NCI-H1694 treated with DMSO at 0.1 percent for 48 hours (cell line): ENCODE measurements around the gene LCNL1.
A peak's percentile ranks its signal among the peaks of the same experiment; 100 is the strongest.

Source experiments
- DNase-seq: peaks from one replicate; lab custom pipeline; 2025; lab: John Stamatoyannopoulos, UW

LCNL1 gene

DNA sequence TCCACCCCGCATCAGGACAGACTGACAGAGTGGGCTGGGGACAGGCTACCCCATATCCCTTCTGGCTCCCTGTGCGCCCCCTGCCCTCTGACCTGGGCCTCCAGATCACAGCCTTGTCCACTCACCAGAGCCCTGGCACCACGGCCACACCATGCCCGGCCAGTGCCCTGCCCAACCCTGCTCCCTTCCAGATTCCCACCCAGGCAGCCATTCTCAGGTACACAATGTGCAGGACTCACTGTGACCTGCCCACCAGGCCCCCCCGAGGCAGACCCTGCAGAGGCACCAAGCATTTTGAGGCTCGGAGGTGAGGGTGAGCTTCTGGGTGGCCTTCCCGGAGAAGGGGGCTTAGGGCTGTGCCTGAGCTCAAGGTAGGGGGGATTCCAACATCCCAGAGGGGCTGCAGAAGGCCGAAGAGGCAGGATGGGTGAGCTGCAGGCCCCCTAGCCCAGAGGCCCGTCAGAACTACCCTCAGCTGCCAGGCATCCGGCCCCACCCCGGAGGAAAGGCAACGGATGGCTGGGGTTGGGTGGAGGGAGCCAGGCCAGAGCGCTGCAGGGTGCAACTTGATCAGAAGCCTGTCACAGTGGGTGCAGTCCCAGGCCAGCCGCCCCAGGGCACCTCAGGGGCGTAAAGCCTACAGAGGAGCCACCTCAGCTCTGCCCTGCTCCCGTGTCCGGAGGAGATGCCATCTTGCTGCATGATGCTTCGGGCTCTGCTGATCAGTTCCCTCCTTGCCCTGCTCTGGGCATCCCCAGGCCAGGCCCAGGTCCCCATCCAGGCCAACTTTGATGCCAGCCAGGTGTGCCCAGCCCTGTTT lies at the start of gene LCNL1:
TSS of gene LCNL1 (plus strand) at position 762 of the 820 bp plus-strand sequence. CDS start 594 bp downstream, outside the sequence.
- no peak for DNase-seq

DNA sequence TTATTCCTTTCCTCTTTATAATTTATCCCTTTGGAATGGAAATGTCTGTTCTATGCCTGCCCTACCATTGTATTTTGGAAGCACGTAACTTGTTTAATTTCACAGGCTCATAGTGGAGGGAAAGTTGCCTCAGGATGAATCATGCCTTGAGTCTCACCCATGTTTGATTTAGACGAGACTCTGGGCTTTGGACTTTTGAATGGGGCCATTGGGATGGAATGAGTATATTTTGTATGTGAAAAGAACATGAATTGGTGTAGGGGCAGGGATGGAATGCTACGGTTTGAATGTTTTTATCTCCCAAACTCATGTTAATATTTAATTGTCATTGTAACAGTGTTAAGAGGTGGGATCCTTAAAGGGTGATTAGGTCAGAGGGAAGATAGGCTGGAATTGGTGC lies 48.5 kb upstream of the LCNL1 start:
- DNase-seq = no peak

DNA sequence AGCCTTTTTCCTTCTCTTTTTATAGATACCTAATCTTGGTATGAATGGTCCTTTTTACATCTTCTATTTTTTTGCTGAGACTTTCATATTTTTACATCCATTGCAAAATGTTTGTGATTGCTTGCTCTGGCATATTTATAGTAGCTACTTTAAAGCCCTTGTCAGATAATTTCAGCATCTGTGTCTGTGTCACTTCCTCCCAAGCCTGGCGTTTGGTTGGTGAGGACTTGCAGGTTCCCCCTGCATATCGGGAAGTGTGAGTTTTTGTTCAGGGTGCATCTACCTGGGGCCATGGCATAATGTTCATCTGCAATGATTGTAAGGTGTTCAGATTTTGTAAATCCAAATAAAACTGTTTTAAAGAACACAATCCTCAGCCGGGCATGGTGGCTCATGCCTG lies 47.1 kb upstream of the LCNL1 start:
- no peak for DNase-seq

DNA sequence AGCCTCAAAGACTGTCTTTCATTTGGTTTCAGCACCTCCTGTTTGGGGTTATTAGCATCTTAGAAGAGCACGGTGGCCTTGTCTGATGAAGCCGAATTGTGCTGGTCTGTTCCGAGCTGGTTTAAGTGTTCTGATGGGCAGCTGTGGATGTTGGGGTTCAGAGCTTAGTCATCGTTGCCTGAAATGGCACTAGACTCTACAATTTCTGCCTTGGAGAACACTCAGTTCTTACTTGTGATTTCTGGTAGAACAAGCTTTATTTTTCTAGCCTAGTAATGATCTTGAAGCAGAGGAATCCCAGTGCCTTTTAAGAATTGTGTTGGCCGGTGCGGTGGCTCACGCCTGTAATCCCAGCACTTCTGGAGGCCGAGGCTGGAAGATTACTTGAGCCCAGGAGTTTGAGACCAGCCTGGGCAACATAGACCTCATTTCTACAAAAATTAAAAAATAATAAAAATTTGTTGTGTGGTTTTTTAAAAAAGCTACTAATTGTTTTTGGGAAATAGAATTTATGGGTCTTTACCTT lies 46.1 kb upstream of the LCNL1 start:
- no peak for DNase-seq

DNA sequence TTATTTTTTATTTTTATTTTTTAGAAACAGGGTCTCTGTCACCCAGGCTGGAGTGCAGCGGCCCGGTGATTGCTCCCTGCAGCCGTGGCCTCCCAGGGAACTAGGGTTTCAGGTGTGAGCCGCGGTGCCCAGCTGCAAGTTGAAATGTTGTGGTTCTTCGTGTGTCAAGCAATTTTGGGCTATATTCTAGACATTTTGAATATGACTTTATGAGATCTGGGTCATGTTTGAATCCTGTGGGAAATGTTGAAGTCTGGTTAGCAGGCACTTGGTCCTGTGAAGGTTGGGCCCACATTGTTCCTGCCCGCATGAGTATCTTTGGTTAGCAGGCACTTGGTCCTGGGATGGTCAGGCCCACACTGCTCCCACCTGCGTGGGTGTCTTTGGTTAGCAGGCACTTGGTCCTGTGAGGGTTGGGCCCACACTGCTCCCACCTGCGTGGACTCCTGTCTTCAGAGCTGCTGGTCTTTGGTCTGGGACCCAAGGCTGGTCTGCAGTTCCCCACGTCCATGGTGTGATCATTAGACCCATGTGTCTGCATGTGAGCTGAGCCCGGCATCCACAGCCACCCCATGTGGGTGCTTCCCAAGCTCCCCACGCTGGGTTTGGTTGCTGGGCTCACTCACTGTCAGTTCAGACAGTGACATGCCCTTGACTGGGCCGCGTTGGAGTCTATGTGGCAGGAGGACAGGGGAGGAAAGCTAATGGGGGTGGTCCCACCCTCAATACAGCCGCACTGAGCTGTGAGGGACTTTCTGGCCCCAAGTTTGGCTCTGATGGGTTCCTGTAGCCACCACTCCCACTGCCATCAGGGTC lies 45.4 kb upstream of the LCNL1 start:
- no peak for DNase-seq

DNA sequence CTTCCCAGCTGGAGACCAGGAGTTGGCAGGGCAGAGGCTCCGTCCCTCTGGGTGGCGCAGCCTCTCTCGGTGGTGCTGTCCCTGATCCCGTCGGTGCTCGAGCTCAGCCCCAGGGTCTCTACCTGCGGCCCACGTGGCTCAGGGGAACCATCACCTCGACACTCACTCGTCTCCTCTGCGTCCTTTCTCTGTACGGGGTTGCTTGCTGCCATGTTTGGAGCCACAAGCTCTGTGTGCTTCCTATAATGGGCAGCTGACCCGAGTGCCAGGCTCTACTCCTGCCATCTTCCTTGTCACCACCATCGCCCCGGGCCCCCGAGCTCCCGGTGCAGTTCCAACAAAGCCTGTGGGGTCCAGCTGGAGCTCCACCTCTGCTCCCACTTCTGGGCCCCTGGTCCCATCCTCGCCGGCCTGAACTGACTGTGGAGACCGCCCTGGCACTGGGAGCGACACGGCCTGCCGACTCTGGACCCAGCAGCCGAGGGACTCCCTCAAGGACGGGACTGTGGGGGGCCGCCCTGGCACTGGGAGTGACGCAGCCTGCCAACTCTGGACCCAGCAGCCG lies 43.3 kb upstream of the LCNL1 start:
- DNase-seq = no peak

DNA sequence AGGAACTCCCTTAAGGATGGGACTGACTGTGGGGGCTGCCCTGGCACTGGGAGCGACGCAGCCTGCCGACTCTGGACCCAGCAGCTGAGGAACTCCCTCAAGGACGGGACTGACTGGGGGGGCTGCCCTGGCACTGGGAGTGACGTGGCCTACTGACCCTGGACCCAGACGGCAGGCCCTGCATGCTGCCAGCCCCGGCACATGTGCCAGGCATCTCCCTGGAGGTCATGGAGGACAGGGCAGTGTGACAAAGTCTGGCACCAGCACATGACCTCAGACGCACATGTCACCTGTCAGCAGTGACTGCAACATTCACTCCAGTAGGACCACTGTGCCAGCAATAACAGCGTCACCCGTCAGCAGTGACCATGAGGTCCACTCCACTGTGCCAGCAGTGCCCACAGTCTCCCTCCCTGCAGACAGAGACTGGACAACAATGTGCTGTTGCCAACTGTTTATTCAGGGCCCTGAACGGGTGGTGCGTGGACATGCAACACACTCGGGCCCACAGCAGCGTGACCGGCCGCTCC lies 42.7 kb upstream of the LCNL1 start:
- no peak for DNase-seq

DNA sequence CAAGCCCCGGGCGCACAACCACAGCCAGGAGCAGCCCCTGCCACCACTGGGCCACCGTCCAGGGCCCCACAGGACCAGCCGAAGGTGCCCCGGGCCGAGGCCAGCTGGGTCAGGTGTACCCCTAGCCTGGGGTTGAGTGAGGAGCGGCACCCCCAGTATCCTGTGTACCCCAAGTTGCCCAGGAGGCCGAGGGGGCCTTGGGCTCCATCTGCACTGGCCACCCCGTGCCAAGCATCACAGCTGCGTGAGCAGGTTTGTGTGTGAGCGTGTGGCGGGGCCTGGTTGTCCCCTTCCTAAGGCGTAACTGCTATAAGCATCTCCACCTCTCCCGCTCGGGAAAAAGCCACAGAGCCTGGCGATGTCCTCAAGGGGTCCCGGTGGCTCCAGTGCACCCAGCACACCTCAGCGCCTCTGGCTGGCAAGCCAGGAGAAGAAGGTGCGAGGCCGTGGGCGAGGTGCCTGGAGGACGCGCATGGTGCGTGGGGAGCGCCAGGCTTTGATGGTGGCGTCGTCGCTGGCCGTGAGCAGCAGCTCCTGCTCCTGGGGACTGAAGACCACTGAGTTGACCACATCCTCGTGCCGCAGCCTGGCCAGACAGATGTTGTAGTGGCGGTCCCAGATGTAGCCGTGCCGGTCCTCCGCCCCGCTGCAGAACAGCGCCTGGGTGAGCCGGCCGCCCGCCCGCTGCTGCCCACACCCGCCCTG lies 42.1 kb upstream of the LCNL1 start:
- no peak for DNase-seq

DNA sequence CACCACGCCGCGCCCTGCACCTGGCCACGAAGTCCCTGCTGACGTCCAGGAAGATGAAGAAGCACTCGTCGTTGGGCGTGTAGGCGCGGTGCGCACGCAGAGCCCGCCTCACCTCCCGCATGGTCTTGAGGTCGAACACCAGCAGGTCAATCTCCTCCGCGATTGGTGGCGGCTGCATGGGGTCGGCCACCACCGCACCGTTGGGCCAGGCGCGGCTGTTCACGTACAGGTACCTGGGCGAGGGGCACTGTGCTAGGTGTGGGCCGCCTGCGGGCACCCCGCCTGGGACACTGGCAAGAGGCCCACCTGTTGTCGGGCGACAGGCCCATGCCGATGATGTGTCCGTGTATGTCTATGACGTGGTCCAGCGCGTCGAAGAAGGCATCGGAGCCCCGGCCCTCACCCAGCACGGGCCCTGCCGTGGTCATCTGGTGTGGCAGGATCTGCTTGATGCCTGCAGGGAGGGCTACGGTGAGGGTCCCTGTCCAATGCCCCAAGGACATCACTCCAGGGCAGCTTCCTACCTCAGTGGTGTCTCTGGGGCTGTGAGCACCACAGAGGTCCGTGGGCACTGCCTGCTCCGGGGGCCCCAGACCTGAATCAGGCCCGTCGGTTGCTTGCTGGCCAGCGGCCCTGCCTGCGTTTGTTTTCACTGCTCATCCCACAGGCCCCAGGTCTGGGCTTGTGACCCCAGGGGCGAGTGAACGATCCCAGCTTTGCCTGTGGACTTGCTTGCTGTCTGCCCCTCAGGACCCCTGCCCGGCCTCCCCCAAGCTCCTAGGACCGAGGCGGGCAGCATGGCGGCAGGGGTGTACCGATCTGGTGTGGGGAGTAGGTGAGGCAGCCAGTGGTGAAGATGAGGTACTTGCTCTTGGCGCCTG lies 41.3 kb upstream of the LCNL1 start:
- no peak for DNase-seq

DNA sequence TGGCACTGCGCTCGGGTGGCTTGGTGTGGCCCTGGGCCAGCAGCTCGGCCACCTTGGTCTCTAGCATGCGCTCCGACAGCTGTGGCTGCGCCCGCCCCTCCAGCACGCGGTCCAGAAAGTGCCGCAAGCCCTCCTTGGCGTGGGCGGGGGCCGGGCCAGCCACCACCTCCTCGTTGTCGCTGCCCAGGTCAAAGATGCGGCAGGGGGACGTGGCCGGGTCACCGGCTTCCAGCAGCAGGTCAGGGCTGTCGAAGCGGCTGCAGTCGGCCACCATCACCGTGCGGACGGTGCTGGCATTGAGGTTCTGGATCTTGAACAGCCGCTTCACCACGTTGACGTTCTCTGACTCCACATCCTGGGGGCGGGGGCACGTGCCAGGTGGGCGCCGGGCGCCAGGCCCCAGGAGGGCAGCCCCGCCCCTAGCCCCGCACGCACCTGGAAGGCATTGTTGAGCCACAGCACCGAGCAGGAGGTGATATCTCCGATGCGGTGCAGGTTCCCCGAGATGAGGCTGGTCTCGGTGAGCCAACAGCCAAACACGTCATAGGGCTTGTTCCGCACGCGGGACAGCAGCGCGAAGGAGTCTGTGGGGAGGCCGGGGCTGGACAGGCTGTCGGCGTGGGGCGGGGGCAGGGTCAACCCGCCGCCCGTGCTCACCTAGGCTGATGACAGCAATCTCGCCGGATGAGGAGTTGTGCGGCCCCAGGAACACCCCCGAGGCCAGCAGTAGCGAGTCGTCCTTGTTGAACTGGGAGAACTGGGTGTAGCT lies 40.5 kb upstream of the LCNL1 start:
- DNase-seq = no peak

DNA sequence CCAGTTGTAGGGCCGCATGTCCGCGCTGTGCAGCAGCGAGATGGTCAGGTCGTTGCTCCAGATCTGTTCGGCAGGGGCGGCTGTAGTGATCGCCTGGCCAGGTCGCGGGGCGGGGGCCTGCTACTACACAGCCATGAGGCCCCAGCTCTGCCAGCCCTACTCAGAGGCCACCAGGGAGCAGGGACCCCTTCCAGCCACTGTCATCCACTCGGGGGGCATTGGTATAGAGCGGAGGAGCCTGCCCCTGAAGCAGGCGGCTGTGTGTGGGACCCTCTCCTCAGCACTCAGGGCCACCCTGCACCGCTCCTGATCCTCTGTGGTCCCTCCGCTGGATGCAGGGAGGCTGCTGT lies 39.9 kb upstream of the LCNL1 start:
- DNase-seq = no peak

DNA sequence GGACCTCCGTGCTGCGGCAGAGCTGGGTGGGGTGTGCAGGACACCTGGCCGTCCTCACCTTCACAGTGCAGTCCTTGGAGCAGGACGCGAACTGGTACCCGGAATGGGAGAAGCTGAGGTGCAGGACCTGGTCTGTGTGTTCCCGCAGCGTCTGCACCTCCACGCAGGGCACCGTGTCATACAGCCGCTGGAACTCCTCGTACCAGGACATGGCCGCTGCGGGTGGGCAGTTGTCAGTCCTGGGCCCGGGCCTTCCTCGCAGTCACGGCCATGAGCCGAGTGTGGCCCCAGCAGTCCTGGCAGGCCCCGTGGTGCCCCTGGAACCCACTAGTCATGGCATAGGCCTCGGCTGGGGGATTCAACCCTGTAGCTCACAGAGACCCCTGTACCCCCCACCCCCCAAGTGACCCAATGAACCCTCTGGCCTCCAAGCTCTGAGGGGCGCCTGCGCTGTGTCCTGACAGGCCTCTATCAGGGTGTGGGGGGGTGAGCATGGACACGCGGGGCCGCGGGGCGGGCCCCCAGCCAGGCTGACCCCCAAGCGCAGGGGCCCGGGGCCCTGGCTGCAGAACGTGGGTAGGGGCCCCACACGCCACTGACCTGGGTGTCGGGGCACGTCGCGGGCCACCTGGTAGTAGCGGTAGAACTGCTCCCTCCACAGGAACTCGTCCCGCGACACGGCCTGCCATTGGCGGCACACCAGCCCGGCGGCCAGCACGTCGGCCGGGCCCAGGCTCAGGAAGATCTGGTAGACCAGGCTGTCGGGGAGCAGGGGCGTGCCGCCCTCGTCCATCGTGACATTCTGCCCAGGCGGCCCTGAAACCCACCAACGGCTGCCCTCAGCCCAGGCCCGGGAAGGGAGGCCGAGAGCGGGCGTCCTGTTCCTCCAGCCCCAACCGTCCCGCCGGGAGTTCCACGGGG lies 39.2 kb upstream of the LCNL1 start:
- no peak for DNase-seq

DNA sequence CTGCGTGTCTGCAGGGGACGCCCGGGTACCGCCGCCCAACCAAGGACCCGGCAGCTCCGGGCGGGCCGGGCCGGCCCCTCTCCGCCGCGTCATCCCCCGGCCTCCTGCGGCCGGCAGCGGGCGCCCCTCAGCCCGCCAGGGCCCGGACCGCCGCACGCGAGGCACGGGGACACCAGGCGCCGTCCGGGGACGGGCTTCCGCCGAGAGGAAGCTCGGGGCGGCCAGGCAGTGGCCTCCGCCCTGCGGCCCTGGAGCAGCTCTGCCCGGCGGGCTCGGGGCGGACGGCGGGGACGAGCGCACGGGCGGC lies 38.6 kb upstream of the LCNL1 start:
- DNase-seq = no peak

DNA sequence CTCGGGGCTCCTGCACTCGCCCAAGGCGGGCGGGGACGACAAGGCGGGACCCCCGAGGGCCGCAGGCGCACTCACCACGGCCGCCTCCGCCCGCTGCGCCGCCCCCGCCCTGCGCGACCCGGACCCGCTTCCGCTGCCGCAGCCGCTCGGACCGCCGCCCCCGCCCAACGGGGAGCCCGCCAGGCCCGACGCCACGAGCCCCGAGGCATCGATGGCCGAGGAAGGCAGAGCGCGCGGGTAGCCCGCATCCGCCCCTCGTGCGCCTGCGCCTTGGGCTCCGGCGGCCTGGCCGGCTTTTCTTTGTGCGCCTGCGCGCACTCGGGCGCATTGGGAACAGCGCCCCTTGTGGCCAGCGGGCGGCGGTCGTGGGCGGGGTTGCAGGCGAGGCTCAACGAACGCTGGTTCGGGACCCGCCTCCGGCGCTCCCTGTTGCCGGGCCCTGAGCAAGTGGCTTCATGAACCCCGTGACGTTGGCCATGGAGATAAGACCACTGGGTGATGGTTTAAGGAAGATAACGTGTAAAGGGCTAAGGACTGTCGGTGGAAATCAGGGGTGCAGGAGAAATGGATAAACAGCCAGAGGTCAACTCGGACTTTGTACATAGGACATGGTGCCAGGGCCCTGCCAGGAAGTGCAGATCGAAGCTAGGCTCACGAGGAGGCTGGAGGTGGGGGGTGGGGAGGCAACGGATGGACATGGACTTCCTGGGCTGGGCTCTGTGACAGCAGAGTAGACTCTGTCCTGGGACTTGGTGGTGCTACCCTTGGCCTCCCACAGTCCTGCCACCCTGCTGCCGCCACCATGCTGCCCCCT lies 38.1 kb upstream of the LCNL1 start, which contains the start of the genes C8G and FBXW5:
TSS of gene C8G (plus strand) at position 725 of the 814 bp plus-strand sequence. CDS start at position 803, 78 bp downstream.
TSS of gene FBXW5 (minus strand) at position 220 of the 814 bp plus-strand sequence. CDS start 655 bp downstream, outside the sequence.
- peak; percentile 72 for DNase-seq

DNA sequence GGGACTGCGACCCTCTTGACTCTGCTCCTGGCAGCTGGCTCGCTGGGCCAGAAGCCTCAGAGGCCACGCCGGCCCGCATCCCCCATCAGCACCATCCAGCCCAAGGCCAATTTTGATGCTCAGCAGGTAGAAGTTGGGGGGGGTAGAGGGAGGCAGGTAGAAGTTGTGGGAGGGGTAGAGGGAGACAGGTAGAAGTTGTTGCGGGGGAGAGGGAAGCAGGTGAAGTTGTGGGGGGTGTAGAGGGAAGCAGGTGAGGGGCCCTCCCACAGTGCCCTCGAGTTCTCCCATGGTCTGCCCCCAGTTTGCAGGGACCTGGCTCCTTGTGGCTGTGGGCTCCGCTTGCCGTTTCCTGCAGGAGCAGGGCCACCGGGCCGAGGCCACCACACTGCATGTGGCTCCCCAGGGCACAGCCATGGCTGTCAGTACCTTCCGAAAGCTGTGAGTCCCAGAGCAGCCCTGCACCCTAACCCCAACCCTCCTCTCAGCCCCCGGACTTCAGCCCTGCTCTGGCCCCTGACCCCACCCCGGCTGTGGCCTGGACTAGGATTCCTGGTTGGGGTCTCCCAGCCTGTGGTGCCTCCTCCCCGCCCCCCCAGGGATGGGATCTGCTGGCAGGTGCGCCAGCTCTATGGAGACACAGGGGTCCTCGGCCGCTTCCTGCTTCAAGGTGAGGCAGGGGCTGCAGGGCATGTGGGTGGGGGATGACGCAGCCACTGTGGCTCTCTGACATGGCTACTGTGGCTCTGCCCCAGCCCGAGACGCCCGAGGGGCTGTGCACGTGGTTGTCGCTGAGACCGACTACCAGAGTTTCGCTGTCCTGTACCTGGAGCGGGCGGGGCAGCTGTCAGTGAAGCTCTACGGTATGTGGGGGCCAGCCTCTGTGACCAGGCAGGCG lies 37.2 kb upstream of the LCNL1 start:
- DNase-seq = no peak

DNA sequence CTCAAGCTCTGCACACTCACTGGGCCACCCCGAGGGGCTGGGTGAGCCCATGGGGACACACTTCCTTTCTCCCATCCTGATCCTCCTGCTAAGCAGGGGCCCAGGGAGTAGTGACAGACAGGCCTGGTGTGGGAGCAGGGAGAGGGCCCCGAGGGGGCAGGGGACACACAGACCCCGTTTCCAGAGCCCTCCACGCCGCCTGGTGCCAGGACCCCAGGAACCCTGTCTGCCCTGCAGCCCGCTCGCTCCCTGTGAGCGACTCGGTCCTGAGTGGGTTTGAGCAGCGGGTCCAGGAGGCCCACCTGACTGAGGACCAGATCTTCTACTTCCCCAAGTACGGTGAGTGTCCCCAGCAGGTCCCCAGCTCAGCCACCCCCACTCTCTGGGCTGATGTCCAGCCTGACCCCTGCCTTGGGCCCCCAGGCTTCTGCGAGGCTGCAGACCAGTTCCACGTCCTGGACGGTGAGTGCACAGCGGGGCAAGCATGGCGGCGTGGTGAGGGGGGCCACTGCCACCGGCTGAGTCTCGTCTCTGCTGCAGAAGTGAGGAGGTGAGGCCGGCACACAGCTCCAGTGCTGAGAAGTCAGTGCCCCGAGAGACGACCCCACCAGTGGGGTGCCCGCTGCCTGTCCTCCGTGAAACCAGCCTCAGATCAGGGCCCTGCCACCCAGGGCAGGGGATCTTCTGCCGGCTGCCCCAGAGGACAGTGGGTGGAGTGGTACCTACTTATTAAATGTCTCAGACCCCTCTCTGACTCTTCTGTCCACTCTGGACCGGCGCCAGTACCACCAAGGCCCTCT lies 36.4 kb upstream of the LCNL1 start:
- no peak for DNase-seq
